HFF-Myc (cell line): ENCODE data around the gene TENT5D.
"Not testable (repeated sequence)": the region's sequence is repeated elsewhere in the genome, so short reads cannot be mapped to it uniquely, and the experiment has no call there.

Experiments
- DNase-seq: peaks from one replicate; pipeline ENCODE4 v3.0.0-alpha.2; 2011; ENCODE audit warnings: low read depth; ENCODE audit errors: extremely low read depth
- H3K4me3 ChIP-seq: replicated peaks from 2 replicates; pipeline ENCODE4 v1.5.1; 2011; ENCODE audit warnings: low read depth, mild to moderate bottlenecking, control low read depth, low read length
- CTCF ChIP-seq: IDR thresholded peaks from 2 replicates; pipeline ENCODE4 v1.5.1; 2012; ENCODE audit warnings: mild to moderate bottlenecking, low read depth, low read length, control low read depth; ENCODE audit errors: missing control alignments

TENT5D gene

GRCh38 chrX:80431505-80431832 is 11.2 kb downstream of the TENT5D start:
- no peak for TF ChIP-seq CTCF
- no peak overlapping the region for H3K4me3 ChIP-seq
- no peak for DNase-seq

GRCh38 chrX:80432441-80432840 is 12.2 kb downstream of the TENT5D start:
- no peak for TF ChIP-seq CTCF
- H3K4me3 ChIP-seq = no peak overlapping the region

GRCh38 chrX:80432863-80433262 is 12.6 kb downstream of the TENT5D start:
- DNase-seq = no peak
- TF ChIP-seq CTCF = no peak

More at GRCh38 chrX:80432441-80432840, 12.2 kb downstream of the TENT5D start:
- DNase-seq = no peak

GRCh38 chrX:80468166-80468565 is 47.9 kb downstream of the TENT5D start:
- not testable (repeated sequence) for H3K4me3 ChIP-seq, DNase-seq

More at GRCh38 chrX:80432863-80433262, 12.6 kb downstream of the TENT5D start:
- H3K4me3 ChIP-seq = no peak overlapping the region

- no peak for TF ChIP-seq CTCF
- no peak for DNase-seq
Observed at GRCh38 chrX:80471582-80471981, 51.3 kb downstream of the TENT5D start.

GRCh38 chrX:80485543-80485942 is 65.3 kb downstream of the TENT5D start:
- no peak overlapping the region for H3K4me3 ChIP-seq
- no peak for TF ChIP-seq CTCF
- DNase-seq = no peak

More at GRCh38 chrX:80471582-80471981, 51.3 kb downstream of the TENT5D start:
- H3K4me3 ChIP-seq = no peak overlapping the region

- TF ChIP-seq CTCF = no peak
- H3K4me3 ChIP-seq = no peak overlapping the region
- DNase-seq = no peak
Observed at GRCh38 chrX:80486299-80486698, 66.1 kb downstream of the TENT5D start.
